WTC11 (cell line): ENCODE measurements around the gene FOLR1.
"Not testable (repeated sequence)": the region's sequence is repeated elsewhere in the genome, so short reads cannot be mapped to it uniquely, and the experiment has no call there.

ENCODE experiments used
- CTCF ChIP-seq: fragments of 200-600 bp; IDR thresholded peaks from 2 replicates; pipeline ENCODE4 v1.8.0; 2022; ENCODE audit warnings: antibody characterized with exemption
- FOXJ3 ChIP-seq: sonication (generic); formaldehyde crosslinking; IDR thresholded peaks from 2 replicates; pipeline ENCODE4 v1.9.0; 2021; ENCODE audit warnings: missing genetic modification reagents, mild to moderate bottlenecking, borderline replicate concordance
- ZNF121 ChIP-seq: sonication (generic); formaldehyde crosslinking; IDR thresholded peaks from 2 replicates; pipeline ENCODE4 v1.8.0; 2023; ENCODE audit warnings: missing genetic modification reagents

- not testable (repeated sequence) for TF ChIP-seq CTCF; ZNF121 (CRISPR knock-in tag); FOXJ3 (CRISPR knock-in tag)
Measured at GRCh38 chr11:72169046-72169555, 22.8 kb upstream of the FOLR1 start.
